ENCODE measurements around the gene NIPAL3.
"Not testable (repeated sequence)": the region's sequence is repeated elsewhere in the genome, so short reads cannot be mapped to it uniquely, and the experiment has no call there.

The NIPAL3 gene

GRCh38 chr1:24463776-24464735, 48.5 kb downstream of the NIPAL3 start:
- no peak for DNase-seq

- DNase-seq, result no peak
These were observed 49.5 kb downstream of the NIPAL3 start for GRCh38 chr1:24465099-24465498.

- no peak for DNase-seq
These were observed 50.0 kb downstream of the NIPAL3 start for GRCh38 chr1:24465638-24466037.

- DNase-seq, result no peak
These were observed 53.2 kb downstream of the NIPAL3 start for GRCh38 chr1:24468685-24469316.

GRCh38 chr1:24470592-24470991, 55.0 kb downstream of the NIPAL3 start:
- DNase-seq, result no peak

GRCh38 chr1:24472527-24473251, 57.1 kb downstream of the NIPAL3 start:
- no peak for DNase-seq

GRCh38 chr1:24474193-24474592, 58.6 kb downstream of the NIPAL3 start:
- no peak for DNase-seq

- no peak for DNase-seq
These were observed 60.1 kb downstream of the NIPAL3 start for GRCh38 chr1:24475700-24476099.

- DNase-seq, result no peak
These were observed 61.0 kb downstream of the NIPAL3 start for GRCh38 chr1:24476571-24476970.

GRCh38 chr1:24477309-24477708, 61.7 kb downstream of the NIPAL3 start:
- DNase-seq, result no peak

GRCh38 chr1:24481101-24481500, 65.5 kb downstream of the NIPAL3 start:
- peak; percentile 67 for DNase-seq

GRCh38 chr1:24481843-24482610, 66.4 kb downstream of the NIPAL3 start:
- peak; percentile 33 for DNase-seq

- no peak for DNase-seq
These were observed 67.8 kb downstream of the NIPAL3 start for GRCh38 chr1:24483441-24483840.

- DNase-seq, result no peak
These were observed 68.6 kb downstream of the NIPAL3 start for GRCh38 chr1:24484199-24484598.

- peak; percentile 35 for DNase-seq
These were observed 70.9 kb downstream of the NIPAL3 start for GRCh38 chr1:24486331-24487065.

GRCh38 chr1:24487455-24487854, 71.9 kb downstream of the NIPAL3 start:
- no peak for DNase-seq

- DNase-seq, result not testable (repeated sequence)
These were observed 72.6 kb downstream of the NIPAL3 start for GRCh38 chr1:24488159-24488558.

GRCh38 chr1:24489674-24490073, 74.1 kb downstream of the NIPAL3 start:
- DNase-seq, result no peak

- no peak for DNase-seq
These were observed 74.6 kb downstream of the NIPAL3 start for GRCh38 chr1:24490101-24490781.

- DNase-seq, result no peak
These were observed 76.2 kb downstream of the NIPAL3 start for GRCh38 chr1:24491577-24492360.
